ENCODE measurements around the gene ZKSCAN8.

DNA sequence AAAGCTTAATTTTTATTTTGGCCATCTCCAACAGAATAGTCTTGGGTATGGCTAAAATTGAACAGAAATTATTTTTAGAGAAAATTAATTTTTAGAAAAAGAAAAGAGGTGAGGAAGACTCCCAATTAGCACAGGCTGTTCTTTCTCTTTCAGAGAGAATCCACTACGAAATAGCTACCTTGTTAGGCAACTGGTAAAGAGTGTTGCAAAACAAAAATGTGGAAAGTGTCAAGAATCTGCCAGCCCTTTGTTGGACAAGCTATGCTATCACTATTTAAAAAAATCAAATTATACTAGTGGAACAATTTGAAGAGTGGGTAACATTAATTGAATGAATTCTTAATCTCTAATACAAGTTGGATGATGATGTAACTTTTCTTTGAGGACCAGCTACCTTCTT lies 64.2 kb downstream of the ZKSCAN8 start:
- TF ChIP-seq, protein P1, sequence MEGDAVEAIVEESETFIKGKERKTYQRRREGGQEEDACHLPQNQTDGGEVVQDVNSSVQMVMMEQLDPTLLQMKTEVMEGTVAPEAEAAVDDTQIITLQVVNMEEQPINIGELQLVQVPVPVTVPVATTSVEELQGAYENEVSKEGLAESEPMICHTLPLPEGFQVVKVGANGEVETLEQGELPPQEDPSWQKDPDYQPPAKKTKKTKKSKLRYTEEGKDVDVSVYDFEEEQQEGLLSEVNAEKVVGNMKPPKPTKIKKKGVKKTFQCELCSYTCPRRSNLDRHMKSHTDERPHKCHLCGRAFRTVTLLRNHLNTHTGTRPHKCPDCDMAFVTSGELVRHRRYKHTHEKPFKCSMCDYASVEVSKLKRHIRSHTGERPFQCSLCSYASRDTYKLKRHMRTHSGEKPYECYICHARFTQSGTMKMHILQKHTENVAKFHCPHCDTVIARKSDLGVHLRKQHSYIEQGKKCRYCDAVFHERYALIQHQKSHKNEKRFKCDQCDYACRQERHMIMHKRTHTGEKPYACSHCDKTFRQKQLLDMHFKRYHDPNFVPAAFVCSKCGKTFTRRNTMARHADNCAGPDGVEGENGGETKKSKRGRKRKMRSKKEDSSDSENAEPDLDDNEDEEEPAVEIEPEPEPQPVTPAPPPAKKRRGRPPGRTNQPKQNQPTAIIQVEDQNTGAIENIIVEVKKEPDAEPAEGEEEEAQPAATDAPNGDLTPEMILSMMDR (IDR thresholded peaks at IDR 0.05; ENCODE audit: low read depth, low read length, poor library complexity, severe bottlenecking): no peak
- TF ChIP-seq EZH2phosphoT487 (IDR thresholded peaks at IDR 0.05; ENCODE audit: borderline replicate concordance, low read length): no peak

All from DOHH2 (cell line).